GM21515 (cell line): ENCODE data around the gene LINGO3.
"Not testable (repeated sequence)": the region's sequence is repeated elsewhere in the genome, so short reads cannot be mapped to it uniquely, and the experiment has no call there.

Experiments used
- ATAC-seq: cut with Tn5 transposase; IDR thresholded peaks from one replicate; pipeline ENCODE4 v1.9.1; 2021; ENCODE audit not compliant: unreplicated experiment

Gene LINGO3

GRCh38 chr19:2308114-2308556 lies at the start of gene LINGO3:
LINGO3 (minus strand) TSS chr19:2308154; CDS start chr19:2291776, 16,378 bp downstream.
- ATAC-seq, result no peak

GRCh38 chr19:2356036-2356646 lies 48.2 kb upstream of the LINGO3 start:
- ATAC-seq, result no peak

- no peak for ATAC-seq
These were observed 47.4 kb upstream of the LINGO3 start for GRCh38 chr19:2355168-2356035.

- ATAC-seq, result no peak
These were observed 46.7 kb upstream of the LINGO3 start for GRCh38 chr19:2354670-2355069.

GRCh38 chr19:2353887-2354592 lies 46.1 kb upstream of the LINGO3 start:
- no peak for ATAC-seq

GRCh38 chr19:2353159-2353886 lies 45.4 kb upstream of the LINGO3 start:
- no peak for ATAC-seq

- no peak for ATAC-seq
These were observed 44.2 kb upstream of the LINGO3 start for GRCh38 chr19:2352121-2352520.

GRCh38 chr19:2351591-2351990 lies 43.6 kb upstream of the LINGO3 start:
- ATAC-seq, result no peak

- no peak for ATAC-seq
These were observed 42.7 kb upstream of the LINGO3 start for GRCh38 chr19:2350656-2351055.

GRCh38 chr19:2349818-2350217 lies 41.9 kb upstream of the LINGO3 start:
- not testable (repeated sequence) for ATAC-seq

- no peak for ATAC-seq
These were observed 38.1 kb upstream of the LINGO3 start for GRCh38 chr19:2345794-2346663.

- no peak for ATAC-seq
These were observed 37.1 kb upstream of the LINGO3 start for GRCh38 chr19:2345076-2345475.

GRCh38 chr19:2344381-2344870 lies 36.5 kb upstream of the LINGO3 start:
- no peak for ATAC-seq

GRCh38 chr19:2343289-2343982 lies 35.5 kb upstream of the LINGO3 start:
- ATAC-seq, result no peak

- ATAC-seq, result no peak
These were observed 34.8 kb upstream of the LINGO3 start for GRCh38 chr19:2342656-2343288.

- no peak for ATAC-seq
These were observed 34.0 kb upstream of the LINGO3 start for GRCh38 chr19:2341982-2342381.

GRCh38 chr19:2341244-2341751 lies 33.3 kb upstream of the LINGO3 start:
- no peak for ATAC-seq

- no peak for ATAC-seq
These were observed 32.7 kb upstream of the LINGO3 start for GRCh38 chr19:2340496-2341243.
